SW 1271 (cell line): Measurements from ENCODE around the gene RBM4B.

Experiments used
- DNase-seq, 2 experiments: peaks; one replicate each; lab custom pipeline; 2025; lab: John Stamatoyannopoulos, UW

Gene RBM4B

DNA sequence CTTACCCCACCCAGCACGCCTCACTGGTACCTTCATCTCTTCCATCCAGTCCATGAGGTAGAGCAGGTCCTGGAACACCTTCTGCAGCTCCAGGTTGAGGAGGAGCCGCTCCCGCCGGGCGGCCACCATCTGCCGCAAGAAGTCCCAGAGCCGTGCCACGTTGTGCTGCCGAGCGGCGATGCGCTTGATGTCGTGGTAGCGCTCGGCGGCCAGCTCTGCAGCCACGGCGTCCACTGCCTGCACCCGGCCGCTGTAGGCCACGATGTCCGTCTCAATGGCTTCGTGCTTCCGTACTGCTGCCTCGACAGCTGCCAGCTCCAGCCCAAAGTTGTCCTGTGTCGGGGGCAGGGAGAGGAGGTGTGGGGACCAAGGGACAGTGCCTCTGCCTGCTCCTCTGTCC, 29.8 kb upstream of the RBM4B start:
- no peak for DNase-seq

DNA sequence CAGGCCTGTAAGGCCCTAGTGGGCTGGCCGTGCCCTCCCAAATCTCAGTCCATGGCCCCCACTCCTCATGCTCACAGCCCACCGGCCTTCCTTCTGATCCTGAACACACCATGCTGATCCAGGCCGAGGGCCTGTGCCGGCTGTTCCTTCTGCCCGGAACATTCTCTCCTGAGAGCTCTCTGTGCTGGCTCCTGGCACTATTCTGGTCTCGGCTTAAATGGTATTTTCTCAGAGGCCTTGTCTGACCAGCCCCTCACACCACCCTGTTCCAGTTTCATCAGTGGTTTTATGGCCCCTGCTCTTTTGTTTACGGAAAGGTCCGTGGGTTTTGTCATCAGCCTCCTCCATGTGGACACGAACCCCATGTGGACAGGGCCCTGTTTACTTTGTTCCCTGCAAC, 29.3 kb upstream of the RBM4B start:
- DNase-seq: no peak

DNA sequence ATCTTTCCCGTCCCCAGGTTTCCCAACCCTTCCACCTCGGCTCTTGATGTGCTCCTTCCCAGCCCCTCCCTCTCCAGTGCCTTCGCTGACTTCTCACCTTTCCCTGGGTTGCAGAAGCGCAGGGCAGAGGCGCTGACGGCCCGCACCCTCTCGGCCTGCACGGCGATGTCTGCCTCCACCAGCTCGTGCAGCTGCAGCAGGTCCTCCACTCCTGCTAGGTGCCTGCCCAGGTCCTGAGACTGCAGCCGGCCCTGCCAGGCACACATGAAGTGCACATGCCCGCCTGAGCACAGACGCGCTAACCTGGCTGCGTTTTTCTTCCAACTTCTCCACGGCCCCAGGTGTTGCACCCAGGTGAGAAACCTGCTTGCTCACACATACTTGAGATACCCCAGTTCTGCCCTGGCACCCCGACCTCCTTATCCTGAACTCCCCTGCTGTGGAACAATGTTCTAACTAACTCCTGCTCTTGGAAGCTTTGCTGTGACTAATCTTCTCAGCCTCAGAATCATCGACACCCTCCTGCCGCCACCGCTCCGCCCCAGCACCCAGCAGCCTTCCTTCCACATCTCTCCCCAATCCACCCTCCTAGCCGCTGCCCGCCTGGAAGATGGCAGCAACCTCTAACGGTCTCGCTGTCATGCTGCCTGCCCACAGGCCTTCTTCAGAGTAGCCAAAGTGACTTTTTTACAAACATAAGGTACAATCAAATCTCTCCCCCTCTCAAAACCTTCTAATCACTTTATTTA, 28.1 kb upstream of the RBM4B start:
- DNase-seq: no peak

DNA sequence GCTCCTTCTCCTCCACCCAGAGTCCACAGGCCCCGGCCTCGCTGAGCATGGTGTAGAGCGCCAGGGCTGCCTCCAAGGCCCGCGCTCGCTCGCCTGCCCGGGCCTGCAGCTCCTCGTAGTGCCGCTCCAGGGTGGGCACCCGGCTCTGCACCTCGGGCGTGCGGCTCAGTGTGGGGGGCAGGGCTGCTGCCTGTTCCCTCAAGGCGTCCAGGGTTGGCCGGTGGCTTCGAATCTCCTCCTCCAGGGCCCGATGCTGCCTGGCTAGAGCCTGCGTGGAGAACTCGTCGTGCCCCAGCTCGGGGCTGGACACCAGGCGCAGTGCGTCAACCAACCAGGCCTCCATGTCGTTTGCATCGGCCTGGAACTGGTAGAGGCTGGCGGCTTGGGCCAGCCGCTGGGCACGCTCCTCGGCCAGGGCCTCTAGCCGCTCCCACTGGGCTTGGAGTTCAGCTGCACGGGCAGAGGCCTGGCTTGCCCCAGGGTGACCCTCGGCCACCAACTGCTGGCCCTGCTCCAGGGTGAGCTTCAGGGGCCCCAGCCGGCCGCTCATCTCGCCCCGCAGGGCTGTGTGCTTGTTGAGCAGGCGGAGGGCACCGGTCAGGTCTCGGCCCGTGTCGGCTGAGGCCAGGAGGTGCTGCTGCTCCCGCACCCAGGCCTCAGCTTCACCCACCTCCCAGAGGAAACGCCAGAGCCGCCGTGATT, 27.1 kb upstream of the RBM4B start:
- DNase-seq: no peak

DNA sequence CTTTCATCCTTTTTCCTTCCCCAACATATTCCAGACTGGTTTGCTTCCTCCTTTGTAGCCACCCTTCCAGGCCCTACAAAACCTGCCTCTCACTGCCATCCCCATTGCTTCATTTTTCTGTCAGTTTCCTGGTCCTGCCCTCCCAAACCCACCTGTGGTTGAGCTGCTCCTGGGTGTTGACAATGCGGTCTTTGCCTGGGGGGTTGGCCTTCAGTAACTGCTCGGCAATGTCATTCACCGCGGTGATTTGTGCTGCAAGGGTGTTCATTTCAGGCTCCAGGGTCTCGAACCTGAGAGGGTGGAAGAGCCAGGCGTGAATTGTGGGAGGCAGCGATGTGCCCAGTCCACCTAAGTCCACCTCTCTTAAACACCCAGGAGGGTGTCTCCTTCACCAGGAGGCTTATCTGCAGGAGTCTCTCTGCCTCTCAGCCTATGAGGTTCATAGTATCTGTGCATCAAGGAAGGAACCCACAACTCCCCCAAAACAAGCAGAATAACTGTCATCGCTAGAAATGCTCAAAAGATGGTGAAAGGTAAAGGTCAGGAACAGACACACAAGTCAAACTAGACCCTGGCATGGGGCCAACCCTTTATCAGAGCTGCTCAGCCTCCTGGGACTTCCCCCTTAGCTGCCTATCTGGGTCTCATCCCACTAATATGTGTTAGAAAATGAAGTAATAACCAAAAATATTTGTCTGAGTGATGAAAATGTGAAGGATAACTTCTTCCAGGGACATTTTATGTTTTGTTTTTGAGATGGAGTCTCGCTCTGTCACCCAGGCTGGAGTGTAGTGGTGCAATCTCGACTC, 23.9 kb upstream of the RBM4B start:
- DNase-seq: no peak

DNA sequence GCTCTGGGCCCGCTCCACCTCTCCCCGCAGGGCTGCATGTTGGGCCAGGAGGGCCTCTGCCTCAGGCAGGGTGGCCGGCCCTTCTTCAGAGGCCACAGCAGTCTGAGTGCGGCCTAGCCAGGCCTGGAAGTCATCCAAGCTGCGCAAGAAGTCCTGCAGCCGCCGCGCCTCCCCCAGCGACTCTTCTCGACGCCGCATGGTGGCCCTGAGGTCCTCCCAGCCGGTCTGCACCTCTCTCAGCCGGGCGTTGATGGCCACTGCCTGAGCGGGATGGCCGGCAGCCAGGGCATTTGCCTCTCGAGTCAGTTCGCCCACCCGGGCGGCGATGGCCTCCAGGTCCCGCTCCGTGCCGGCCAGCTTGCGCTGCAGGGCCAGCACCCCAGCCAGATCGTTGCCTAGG, 23.1 kb upstream of the RBM4B start:
- no peak for DNase-seq

DNA sequence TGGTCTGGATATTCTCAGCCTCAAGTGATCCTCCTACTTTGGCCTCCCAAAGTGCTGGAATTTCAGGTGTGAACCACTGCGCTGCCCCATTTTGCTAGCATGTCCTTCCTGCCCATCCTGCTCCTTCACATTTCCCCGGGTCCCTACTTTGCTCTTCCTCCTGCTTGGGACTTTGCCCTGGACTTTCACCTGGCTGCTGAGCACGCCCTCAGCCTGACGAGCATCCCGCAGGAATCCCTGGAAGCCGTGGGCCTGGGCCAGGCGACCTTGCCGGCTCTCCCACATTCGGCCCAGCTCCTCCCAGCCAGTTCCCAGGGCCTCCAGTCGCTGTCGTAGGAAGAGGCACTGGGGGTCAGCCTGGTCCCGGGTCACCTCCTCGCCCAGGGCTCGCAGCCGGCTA, 22.6 kb upstream of the RBM4B start:
- DNase-seq: no peak

DNA sequence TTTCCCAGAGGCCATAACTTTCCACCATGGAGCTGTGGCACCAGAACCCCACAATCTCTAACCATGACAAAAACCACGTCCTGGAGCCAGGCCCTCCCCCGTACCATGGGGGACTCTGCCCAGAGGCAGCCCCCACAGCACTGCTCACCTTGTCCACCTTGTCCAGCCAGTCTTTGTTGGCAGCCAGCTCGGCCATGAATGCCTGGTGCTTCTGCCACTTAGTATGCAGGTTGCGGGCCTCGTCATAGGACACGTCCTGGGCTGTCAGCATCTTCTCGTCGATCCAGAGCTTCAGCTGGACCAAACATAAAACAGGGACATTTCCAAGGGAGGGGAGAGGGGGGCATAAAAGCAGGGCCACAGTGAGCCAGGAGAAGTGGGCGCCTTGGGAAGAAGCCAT, 20.8 kb upstream of the RBM4B start:
- no peak for DNase-seq

DNA sequence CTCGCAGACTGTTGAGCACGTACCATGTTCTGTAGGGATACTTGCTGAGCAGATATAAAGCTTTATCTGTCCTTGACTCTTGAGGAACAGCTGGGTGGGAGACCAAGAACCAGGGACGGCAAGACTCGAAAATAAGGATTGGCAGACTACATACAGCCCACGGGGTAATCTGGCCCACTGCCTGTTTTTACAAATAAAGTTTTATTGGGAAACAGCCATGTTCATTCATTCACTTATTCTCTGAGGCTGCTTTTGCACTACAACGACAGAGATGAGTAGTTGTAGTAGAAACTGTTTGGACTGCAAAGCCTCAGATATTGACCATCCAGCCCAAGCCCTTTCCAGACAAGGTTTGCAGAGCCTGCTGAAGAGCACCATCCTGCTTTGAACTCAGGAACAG, 20.3 kb upstream of the RBM4B start:
- DNase-seq: no peak

DNA sequence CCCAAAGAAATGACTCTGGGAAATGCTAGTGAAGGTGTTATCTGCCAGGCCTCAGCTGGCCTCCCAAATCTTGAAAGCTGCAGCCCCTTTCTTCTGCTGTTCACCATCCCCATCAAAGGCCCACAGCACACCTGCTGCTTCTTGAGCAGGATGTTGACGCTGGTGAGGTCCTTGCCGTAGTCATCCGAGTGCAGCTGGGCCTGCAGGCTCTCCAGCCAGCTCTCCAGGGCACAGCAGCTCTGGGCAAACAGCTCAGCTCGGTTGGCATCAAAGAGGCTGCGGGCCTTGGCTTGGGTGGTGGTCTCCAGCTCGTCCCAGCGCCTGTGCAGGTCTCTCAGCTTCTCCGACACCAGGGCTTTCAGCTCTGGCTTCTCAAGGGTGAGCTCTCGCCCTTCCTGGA, 18.5 kb upstream of the RBM4B start:
- no peak for DNase-seq

DNA sequence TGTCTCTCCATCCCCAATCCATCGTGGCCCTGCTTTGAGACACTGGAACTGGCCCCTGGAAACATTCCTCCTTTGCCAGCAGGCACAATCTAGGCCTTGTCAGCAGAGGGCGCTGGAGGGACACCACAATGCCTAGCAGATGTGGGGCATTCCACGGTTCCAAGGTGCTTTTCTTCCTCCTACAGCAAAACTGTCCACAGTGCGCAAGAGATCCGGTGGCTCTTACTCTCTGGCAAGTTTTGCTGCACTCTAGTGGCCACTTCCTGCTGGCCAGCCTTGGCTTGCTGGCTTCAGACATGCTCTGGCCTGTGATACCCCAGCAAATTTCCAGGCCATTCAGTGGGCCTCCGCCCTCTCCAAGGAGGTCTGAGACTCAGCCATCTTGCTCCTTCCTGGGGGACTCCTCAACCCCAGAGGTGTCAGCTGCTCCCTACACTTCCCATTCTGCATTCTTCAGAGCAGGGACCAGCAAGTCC, 17.1 kb upstream of the RBM4B start:
- DNase-seq: peak; percentile 87 to 94

DNA sequence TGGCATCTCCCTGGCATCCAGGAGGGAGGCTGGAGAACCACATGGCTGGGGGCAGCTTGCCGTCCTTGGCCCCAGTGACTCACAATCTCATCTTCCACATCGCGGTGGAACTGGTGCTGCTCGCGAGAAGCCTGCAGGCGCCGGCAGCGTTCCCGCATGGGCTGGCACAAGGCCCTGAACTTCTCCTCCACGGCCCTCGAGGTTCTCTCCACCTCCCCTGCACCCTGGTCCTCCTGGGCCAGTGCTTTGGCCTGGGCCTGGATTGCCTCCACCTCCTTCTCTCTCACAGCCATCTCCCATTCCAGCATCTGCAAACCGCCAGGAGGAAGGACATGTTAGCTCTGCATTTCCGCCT, 16.3 kb upstream of the RBM4B start:
- no peak for DNase-seq

DNA sequence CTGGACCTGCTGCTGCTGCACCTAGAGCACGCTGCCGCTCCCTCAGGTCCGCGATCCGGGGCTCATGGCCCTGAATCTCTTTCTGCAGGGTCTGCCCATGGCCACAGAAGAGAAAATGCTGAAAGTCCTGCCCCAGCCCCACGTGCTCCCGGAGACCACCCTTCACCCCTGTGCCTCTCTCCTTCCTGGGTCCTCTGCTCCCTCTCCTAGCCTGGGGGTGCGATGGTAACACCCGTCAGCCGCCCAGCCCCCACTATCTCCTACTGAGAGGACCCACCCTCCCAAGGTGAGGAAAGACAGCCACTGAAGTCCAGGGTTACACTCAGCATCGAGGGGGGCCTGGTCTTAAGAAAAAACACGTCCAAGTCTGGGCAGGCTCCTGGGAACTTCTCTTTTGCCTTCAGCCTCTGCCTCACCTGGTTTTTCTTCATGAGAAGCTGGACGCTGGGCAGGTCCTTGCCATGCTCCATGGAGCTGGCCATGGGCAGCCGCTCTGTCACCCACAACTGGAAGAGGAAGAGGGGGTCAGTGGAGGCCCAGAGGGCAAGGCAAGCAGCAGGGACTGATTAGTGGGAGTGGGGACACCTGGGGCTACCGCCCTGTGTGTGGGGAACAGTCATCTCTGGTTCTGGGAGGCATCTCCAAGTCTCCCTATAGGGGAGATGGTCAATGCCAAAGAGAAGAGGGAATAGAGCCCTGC, 15.8 kb upstream of the RBM4B start:
- no peak for DNase-seq

DNA sequence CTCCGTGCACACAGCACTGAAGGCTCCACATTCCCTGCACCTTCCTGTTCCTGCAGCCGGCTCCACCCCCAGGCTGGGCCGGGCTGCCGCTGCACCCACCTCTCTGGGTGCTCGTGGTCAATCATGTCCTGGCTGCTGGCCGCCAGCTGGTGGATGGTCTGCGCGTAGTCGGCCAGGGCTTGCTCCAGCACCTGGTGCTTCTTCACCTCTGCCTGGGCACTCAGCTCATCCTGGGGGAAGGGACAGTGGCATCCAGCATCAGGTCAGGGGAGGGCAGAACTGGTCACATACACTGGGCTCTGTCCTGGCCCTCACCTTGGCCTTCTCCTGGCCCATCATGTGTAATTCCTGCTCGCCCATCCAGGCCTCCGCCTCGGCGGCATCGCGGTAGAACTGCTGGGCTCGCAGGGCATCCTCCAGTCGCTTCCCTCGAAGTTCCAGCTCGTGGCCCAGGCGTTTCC, 15.2 kb upstream of the RBM4B start:
- DNase-seq: no peak

DNA sequence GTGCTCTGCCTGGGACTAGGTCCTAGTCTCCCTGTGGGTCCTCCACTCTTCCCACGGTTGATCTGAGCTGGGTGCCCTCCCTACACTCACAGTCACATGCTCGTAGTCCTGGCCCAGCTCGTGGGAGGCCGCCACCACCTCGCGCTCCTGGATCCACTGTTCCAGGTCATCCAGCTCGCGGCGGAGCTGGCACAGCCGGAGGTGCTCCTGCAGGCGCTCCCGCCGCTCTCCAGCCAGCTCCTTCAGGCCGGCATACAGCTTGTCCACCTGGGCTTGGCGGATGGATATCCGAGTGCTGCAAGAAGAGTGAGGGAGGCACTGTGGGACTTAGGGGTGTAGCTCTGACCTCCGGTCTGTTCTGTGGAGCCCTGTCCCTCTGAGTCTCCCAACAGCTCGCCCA, 14.8 kb upstream of the RBM4B start:
- no peak for DNase-seq

DNA sequence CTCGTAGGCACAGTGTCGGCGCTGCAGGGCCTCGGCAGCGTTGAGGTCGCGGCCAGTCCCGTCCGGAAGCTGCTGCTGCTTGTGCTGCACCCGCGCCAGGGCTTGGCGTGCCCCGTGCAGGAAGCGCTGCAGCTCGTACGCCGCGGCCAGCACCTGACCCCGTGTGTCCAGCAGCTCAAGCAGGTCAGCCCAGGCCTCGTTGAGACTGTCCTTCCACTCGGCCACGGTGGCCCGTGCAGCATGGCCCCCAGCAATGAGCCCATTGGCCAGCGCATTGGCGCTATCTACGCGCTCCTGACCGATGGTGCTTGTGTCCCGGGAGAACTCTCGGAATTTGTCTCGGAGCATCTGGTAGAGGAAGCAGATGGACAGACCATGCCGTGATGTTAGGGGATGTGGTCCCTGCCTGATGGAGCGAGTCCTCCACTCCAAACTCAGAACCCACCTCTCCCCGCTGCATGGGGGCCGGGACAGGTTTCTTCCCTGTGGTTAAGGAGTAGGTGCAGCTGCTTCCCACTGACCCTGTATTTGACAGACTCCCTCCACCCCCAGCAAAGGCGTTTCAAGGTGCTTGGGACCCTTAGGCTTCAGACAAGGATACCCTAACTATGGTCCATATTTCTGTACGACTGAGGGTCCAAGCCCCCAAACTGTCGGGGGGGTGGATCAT, 13.8 kb upstream of the RBM4B start:
- DNase-seq: no peak

DNA sequence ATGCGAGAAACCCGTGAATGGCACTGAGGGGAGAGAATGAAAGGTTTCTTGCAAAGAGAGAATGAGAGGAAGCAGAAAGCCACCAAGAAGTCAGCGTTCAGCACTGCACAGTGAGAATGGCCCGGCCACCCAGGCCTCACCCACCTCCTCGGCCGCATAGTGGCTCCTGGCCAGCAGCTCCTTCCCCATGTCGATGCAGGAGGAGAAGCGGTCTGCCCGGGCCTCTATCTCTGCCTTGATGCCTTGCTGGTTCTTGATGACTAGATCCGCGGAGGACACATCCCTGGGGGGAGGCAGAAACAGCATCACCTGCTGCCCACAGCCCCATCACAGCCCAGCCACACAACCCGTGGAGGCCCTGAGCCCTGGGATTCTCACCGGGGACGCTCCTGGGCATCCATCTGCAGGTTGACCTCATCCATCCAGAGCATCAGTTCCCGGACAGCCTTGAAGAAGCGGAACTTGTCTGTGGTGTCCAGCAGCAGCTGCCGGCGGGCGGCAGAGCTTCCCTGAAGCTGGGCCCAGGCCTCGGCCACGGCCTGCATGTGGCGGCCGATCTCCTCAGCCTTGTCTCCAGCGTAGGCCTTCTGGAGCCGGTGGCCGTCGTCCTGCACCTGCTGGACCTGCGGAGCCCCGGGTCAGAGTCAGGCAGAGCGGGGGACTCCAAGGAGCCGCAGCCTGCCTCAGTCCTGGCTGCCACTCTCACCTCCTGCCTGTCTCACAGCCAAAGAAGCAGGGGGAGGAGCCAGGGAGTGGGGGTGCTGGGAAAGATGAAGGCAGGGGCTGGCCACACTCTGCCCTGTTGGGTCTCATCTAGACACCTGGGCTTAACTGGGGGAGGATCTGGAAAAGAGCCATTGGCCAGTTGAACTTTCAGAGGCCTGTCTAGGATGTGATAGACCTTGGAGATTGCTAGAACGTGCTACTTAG, 12.2 kb upstream of the RBM4B start:
- no peak for DNase-seq

DNA sequence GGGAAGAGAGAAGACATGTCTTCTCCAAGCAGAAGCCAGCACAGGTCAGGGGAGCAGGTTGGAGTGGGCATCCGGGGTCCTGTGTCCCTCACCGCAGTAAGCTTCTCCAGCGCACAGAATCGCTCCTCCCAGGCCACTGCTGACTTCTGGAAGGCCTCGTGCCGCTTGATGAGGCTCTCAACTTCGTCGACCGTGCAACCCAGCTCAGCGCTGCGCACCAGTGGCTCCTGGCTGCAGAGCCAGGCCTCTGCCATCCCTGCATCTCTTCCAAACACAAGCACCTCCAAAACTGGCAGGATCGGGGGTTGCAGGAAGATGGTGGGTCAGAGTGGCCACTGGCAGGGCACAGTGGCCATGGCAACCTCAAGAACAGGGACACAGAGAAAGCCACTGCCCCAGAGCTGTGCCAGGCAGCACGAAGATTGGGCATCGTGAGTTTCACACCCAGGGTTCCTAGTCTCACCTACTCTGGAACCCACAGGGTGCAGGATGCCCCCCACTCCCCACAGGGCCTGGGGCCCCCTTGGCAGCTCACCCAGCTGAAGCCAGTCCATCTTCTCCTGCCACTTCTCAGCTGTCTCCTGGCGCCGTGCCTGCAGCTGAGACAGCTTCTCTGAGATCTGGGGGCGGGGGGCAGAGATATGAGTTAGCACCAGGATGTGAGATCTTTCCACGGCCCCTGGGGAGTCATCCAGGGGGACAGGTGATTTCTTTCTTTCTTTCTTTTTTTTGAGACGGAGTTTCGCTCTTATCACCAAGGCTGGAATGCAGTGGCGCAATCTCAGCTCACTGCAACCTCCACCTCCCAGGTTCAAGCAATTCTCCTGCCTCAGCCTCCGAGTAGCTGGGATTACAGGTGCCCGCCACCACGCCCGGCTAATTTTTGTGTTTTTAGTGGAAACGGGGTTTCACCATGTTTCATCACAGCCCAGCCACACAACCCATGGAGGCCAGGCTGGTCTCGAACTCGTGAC, 11.2 kb upstream of the RBM4B start:
- no peak for DNase-seq

DNA sequence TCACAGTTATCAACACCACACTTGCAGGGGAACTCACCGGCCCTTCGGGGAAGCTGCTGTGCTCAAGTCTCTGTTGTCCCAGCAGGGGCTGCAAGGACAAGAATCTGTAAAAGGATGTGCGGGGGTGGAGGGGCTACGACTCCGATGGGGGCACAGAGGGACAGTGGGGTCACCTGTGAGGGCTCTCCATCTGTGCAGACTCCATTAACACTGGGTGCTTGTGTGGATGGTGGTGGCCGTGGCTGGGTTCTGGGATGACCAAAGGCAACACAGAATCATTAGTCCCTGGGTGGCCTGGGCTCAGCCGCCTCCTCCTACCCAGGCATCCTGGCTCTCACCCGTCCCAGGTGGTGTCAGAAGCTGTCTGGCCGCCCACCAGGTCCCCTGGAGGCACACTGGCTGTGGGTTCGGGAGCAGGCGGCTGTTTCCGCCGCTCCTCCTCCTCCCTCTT, 10.2 kb upstream of the RBM4B start:
- no peak for DNase-seq
